HUES48 (cell line): ENCODE results near the gene CDH15.

ENCODE experiments used
- H3K27ac ChIP-seq: one replicate; pipeline ENCODE4 v1.7.0; 2013; ENCODE audit warnings: low read depth, low read length, inconsistent platforms
- H3K27me3 ChIP-seq: 2 replicates; pipeline ENCODE4 v1.6.1; 2013; ENCODE audit warnings: mild to moderate bottlenecking, low read length; ENCODE audit not compliant: control insufficient read depth, insufficient read depth
- H3K36me3 ChIP-seq: 2 replicates; pipeline ENCODE4 v1.6.1; 2013; ENCODE audit warnings: low read length; ENCODE audit not compliant: control insufficient read depth, insufficient read depth
- H3K4me1 ChIP-seq: 2 replicates; pipeline ENCODE4 v1.6.1; 2013; ENCODE audit warnings: mild to moderate bottlenecking, low read length; ENCODE audit not compliant: control insufficient read depth, insufficient read depth
- H3K4me3 ChIP-seq: 2 replicates; pipeline ENCODE4 v1.5.1; 2013; ENCODE audit warnings: mild to moderate bottlenecking, low read depth, low read length
- H3K9ac ChIP-seq: 2 replicates; pipeline ENCODE4 v1.6.1; 2013; ENCODE audit warnings: mild to moderate bottlenecking, low read depth, low read length, moderate library complexity
- H3K9me3 ChIP-seq: 2 replicates; pipeline ENCODE4 v1.6.1; 2013; ENCODE audit warnings: low read length; ENCODE audit not compliant: control insufficient read depth, insufficient read depth

CDH15 gene

DNA sequence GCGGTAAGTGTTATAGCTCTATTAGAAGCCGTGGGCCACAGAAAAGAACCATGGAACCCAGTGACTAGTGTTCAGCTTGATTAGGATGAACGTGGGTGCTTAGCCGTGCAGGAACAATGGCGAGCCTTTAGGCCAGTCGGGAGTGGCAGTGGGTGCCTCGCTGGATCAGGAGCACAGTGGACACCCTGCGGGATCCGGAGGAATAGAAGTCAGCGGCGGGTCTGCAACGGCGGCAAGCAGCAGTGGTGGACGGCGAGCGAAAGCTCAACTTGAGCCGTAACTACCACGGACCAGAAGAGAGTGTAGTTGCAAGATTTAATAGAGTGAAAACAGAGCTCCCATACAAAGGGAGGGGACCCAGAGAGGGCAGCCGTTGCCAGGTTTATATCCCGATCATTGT, 37.3 kb upstream of the CDH15 start:
- Histone ChIP-seq H3K4me3 (no peak overlapping the region), H3K9ac (no peak overlapping the region), H3K27ac (no peak overlapping the region), H3K27me3 (no peaks in the 10 kb centered on the region), H3K9me3 (no peaks in the 10 kb centered on the region; the same call in 1 of the 2 replicates), H3K4me1 (no peaks in the 10 kb centered on the region), H3K36me3 (peaks cover 15% of the 10 kb centered on the region)

DNA sequence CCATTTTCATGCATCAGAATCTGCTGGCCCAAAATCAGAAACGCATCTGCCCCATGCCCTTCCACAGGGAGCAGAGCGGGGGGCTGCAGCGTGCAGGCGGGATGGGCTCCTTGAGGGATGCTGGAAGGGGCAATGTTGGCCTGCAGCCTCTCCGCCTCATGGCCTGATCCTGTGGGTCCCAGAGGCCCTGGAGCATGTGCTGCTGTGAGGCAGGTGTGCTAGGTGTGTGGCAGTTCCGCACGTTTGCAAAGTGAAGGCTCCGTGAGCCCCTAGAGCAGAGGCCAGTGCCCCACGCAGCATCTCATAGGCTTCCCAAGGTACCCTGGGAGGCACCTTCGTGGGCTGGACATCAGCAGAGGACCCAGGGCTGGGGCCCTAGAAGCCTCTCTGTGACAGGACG, 36.4 kb upstream of the CDH15 start:
- Histone ChIP-seq H3K27me3 (no peaks in the 10 kb centered on the region), H3K4me1 (no peaks in the 10 kb centered on the region), H3K27ac (no peak overlapping the region), H3K9me3 (no peaks in the 10 kb centered on the region), H3K36me3 (peaks cover 17% of the 10 kb centered on the region), H3K9ac (no peak overlapping the region), H3K4me3 (no peak overlapping the region)

DNA sequence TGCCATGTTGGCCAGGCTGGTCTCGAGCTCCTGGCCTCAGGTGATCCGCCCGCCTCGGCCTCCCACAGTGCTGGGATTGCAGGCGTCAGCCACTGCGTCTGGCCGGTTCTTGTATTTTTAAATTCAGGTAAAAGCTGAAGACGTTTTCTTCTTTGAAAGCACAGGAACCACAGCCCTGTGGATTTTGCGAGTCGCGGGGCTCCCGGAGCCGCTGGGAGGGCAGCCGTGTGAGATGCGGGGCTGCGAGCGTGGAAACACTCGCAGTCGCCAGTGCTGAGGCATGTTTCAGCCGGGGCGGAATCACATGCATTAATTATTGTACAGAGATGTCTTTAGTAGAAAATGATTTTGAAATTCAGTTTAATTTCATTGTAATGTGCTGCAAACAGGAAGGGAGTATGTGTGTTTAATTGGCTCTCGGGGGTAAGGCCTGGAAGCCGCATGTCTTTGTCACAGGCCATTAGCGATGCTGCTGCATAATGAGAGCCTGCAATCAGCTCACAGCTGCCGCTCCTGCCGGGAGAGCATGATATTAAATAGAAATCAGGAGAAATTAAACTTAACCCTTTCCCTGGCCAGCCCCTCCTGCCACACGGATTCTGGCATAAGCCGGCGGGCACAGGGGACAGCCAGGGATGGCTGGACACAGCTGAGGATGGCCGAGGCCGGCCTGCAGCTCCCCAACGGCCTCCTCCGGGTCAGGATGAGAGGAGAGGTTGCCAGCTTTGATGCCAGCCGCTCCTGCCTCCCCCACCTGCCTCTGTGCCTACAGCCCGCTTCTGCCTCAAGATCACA, 35.4 kb upstream of the CDH15 start:
- Histone ChIP-seq H3K4me3 (no peak overlapping the region), H3K9ac (no peak overlapping the region), H3K4me1 (no peaks in the 10 kb centered on the region), H3K27me3 (no peaks in the 10 kb centered on the region), H3K27ac (no peak overlapping the region), H3K36me3 (peaks cover 26% of the 10 kb centered on the region), H3K9me3 (no peaks in the 10 kb centered on the region)

GRCh38 chr16:89136931-89137330, 34.6 kb upstream of the CDH15 start:
- H3K9ac ChIP-seq = no peak overlapping the region
- no peaks in the 10 kb centered on the region for H3K9me3 ChIP-seq
- H3K36me3 ChIP-seq = peaks cover 31% of the 10 kb centered on the region
- no peak overlapping the region for H3K27ac ChIP-seq
- H3K27me3 ChIP-seq = no peaks in the 10 kb centered on the region
- no peaks in the 10 kb centered on the region for H3K4me1 ChIP-seq
- H3K4me3 ChIP-seq = no peak overlapping the region

DNA sequence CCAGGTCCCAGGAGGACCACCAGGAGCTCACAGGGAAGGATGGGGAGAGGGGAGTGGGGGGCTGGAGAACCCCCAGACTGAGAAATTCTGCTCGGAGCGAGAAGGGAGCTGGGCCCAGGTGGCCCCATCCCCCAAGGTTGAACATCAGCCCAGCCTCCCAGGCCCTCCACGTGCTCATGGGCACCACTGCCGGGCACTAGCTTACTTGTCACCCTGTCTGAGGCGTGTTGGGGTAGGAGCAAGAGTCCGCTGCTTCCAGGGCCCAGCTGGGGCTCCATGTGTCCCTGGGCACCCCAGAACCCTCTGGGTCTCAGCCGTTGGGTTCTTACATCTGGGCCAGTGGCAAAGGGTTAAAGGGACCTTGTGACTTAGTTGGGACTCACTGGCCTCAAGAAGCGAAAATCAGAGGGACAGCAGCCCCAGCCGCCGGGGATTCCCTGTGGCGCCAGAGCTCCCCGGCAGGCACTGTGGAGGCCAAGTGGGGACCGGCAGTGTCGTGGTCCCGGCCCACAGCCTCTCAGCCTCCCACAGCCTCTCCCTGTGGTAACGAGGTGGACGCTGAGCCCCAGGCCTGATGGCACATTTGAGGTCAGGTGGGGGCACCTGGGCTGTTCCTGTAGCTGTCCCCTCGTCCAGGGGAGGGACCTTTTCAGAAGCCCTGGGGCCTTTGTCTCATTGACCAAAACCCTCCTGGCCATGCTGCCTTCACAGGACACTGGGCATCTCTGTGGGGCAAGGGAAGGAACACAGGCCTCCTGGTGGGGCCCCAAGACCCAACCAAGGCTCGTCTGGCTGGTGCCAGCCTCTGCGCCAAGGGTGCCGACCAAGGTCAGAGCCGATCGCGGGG, 33.7 kb upstream of the CDH15 start:
- H3K4me3 ChIP-seq = no peak overlapping the region
- peaks cover 30% of the 10 kb centered on the region for H3K36me3 ChIP-seq

DNA sequence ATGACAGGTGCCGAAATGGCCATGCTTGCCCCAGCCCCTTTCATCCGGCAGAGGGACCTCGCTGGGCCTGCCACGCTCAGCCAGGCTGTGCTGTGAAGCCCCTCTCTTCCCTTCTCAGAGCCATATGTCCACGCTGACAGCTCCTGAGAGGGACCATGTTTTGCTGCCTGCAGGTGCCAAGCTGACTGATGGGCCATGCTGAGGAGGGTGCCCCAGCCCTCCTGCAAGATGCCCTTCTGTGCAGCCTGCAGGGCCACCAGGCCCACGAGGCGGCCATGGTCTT, 33.1 kb upstream of the CDH15 start:
- Histone ChIP-seq H3K36me3 (peaks cover 29% of the 10 kb centered on the region), H3K27ac (no peak overlapping the region)

More for the DNA sequence above, 33.7 kb upstream of the CDH15 start:
- H3K9ac ChIP-seq = no peak overlapping the region
- no peaks in the 10 kb centered on the region for H3K4me1 ChIP-seq
- no peak overlapping the region for H3K27ac ChIP-seq
- H3K9me3 ChIP-seq = no peaks in the 10 kb centered on the region
- H3K27me3 ChIP-seq = no peaks in the 10 kb centered on the region

DNA sequence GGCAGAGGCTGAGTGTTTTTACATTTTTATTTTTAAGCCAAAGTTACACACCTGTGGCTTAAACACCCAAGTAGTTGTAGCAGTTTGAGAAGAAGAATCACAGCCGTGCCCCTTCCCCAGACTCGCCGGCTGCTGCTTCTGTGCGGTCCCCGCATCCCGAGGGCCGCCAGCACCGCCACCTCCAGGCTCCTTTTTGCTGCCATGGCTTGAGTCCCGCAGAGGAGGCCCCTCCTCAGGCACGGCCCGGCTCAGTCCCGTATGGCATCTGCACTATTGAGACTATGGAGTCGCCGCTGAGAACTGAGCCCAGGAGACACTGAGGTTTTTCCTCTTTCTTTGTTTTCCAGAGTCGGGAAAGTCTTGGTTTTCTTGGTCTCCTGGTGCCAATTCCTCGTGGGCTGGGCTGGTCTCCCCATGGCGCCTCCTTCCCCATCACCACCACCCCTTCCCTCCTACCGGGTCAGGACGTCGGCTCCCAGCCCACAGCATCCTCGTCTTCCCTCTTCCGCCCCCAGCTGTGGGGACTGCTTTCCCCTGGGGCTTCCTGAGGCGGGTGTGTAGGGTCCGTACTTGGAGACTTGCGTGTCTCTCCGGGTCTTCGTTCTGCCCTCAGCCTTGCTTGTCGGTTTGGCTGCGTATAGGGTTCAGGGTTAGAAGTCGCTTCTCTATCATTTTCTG, 32.6 kb upstream of the CDH15 start:
- no peak overlapping the region for H3K9ac ChIP-seq
- H3K9me3 ChIP-seq = no peaks in the 10 kb centered on the region
- peaks cover 24% of the 10 kb centered on the region; the same call in 1 of the 2 replicates for H3K36me3 ChIP-seq
- no peaks in the 10 kb centered on the region for H3K27me3 ChIP-seq
- H3K4me1 ChIP-seq = no peaks in the 10 kb centered on the region
- no peak overlapping the region for H3K27ac ChIP-seq
- no peak overlapping the region for H3K4me3 ChIP-seq

More for the DNA sequence above, 33.1 kb upstream of the CDH15 start:
- Histone ChIP-seq H3K4me1 (no peaks in the 10 kb centered on the region), H3K27me3 (no peaks in the 10 kb centered on the region), H3K9ac (no peak overlapping the region), H3K9me3 (no peaks in the 10 kb centered on the region), H3K4me3 (no peak overlapping the region)

DNA sequence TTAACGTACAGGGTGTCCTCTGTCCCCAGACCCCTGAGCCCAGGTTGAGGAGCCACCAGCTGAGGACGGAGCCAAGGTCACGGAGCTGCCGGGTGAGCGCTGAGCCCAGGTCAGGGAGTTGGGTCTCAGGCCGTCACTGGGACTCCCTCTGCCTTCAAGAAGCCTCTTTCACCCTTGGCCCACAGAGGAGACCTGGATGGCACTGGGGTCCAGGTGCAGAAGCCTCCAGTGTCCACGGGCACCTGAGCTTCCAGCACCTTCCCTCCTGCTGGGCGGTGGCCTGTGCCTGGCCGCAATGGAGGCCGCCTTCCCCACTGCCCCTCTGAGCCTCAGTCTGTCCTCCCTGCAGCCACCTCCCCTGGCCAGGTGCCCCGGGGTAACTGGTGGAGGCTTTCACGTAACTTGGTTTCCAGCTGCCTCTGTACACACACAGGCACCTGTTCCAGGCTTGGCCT, 31.6 kb upstream of the CDH15 start:
- no peak overlapping the region for H3K4me3 ChIP-seq
- H3K27me3 ChIP-seq = no peaks in the 10 kb centered on the region
- H3K9me3 ChIP-seq = no peaks in the 10 kb centered on the region
- no peak overlapping the region for H3K27ac ChIP-seq
- H3K36me3 ChIP-seq = peaks cover 23% of the 10 kb centered on the region; the same call in 1 of the 2 replicates
- no peaks in the 10 kb centered on the region for H3K4me1 ChIP-seq
- H3K9ac ChIP-seq = no peak overlapping the region

- Histone ChIP-seq H3K27me3 (no peaks in the 10 kb centered on the region), H3K36me3 (peaks cover 23% of the 10 kb centered on the region; the same call in 1 of the 2 replicates), H3K4me1 (no peaks in the 10 kb centered on the region), H3K4me3 (no peak overlapping the region), H3K9ac (no peak overlapping the region), H3K27ac (no peak overlapping the region), H3K9me3 (no peaks in the 10 kb centered on the region)
These were observed 31.1 kb upstream of the CDH15 start for GRCh38 chr16:89140401-89140800.

DNA sequence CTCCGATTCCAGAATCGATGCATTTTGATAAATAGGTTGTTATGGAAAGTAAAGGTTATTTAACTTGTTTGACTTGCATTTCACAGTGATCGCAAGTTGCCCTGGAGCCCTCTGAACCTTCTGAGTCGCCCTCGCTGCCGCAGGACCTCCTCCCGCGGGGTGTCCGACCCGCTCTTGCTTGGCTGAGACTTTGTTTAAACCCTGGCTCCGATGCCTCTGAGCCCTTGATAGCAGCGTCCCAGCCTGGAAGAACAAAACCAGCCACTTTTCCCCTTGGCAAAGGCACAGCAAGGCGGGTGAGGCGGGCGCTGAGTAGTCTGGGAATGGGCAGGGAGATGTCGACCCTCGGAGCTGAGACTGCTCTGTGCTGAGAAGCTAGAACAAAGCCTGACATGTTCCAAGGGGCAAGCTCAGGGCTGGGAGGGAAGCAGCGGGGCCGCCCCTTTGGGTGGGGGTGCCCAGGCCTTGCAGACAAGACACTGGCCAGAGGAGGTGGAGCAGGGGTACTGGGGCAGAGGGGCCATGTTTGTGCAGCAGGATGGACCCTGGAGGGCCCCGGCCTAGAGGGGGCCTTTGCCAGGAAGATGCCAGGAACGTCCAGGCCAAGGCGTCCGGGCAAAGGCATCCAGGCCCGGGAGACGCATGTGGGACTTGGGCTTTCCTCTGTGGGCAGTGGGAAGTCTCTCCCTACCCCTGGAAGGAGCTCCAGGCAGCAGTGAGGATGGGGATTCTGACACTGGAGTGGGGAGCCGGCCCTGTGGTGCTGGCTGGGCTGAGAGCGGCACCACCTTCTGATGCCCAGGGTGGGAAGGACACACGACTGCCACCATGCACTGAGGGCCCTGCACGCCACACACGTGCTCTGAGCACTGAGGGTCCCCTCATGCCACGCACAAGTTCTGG, 30.3 kb upstream of the CDH15 start:
- Histone ChIP-seq H3K27ac (no peak overlapping the region), H3K4me1 (no peaks in the 10 kb centered on the region), H3K9ac (no peak overlapping the region), H3K27me3 (no peaks in the 10 kb centered on the region), H3K9me3 (no peaks in the 10 kb centered on the region), H3K36me3 (peaks cover 23% of the 10 kb centered on the region; the same call in 1 of the 2 replicates), H3K4me3 (no peak overlapping the region)
